ENCODE measurements around the gene USP48. TPM values are rescaled to one million over a fixed set of nuclear protein-coding genes. Genes with fewer than 3 reads are reported as not detected.

The USP48 gene
- total RNA-seq, 1 donor from 2014 or later = 39.1 TPM

DNA sequence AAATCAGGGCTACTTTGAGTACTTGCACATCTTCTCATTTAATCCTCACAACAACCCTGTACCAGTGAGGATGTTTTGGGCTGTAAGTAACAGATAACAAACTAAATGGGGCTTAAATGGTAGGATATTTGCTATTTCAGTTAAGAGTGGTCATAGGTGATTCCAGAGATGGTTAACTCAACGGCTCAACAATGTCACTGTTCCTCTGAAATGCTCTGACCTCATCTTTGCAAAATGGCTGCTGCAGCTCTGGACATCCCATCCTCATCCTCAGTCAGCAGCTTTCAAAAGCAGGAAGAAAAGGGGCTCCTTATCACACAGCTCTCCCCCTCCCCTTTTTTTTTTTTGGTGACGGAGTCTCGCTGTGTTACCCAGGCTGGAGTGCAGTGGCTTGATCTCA, 30.6 kb upstream of the USP48 start:
- H3K27ac ChIP-seq (replicated peaks) = no peak overlapping the region
- H3K36me3 ChIP-seq = no peaks in the 10 kb centered on the region
- TF ChIP-seq, protein P1, sequence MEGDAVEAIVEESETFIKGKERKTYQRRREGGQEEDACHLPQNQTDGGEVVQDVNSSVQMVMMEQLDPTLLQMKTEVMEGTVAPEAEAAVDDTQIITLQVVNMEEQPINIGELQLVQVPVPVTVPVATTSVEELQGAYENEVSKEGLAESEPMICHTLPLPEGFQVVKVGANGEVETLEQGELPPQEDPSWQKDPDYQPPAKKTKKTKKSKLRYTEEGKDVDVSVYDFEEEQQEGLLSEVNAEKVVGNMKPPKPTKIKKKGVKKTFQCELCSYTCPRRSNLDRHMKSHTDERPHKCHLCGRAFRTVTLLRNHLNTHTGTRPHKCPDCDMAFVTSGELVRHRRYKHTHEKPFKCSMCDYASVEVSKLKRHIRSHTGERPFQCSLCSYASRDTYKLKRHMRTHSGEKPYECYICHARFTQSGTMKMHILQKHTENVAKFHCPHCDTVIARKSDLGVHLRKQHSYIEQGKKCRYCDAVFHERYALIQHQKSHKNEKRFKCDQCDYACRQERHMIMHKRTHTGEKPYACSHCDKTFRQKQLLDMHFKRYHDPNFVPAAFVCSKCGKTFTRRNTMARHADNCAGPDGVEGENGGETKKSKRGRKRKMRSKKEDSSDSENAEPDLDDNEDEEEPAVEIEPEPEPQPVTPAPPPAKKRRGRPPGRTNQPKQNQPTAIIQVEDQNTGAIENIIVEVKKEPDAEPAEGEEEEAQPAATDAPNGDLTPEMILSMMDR (IDR thresholded peaks at IDR 0.05; ENCODE audit: borderline replicate concordance) = no peak
- no peaks in the 10 kb centered on the region for H3K9me3 ChIP-seq (replicated peaks)
- no peak for DNase-seq
- H3K4me1 ChIP-seq = peaks cover 12% of the 10 kb centered on the region
- H3K4me3 ChIP-seq = no peak overlapping the region
- peaks cover 4% of the 10 kb centered on the region for H3K27me3 ChIP-seq (ENCODE audit: low read depth)
- intact Hi-C loops (cut with micrococcal nuclease) = no loop called here

DNA sequence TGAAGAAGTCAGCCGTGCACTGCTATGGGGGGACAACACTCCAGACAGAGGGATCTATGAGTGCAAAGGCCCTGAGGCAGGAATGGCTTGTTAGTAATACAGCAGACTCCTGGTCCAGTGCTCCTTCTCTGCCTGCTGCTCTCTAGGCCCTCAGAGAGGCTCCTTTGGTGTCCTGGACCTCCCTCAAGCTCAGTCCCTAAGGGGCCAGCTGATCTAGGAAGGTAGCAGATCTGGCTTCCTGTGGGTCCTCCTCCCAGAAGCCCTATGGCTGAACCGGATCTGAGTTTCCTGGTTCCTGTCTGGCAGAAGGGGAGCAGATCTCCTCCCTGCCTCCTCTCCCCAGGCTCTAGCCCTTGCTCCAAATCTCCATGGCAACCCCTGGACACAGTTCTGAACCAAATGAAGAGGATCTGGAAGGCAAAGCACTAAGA, 28.9 kb upstream of the USP48 start, which contains the start of gene LDLRAD2:
LDLRAD2 (plus strand) TSS at position 391 of the 431 bp plus-strand sequence. CDS start 187 bp downstream, outside the sequence.
- Histone ChIP-seq H3K27me3 (ENCODE audit: low read depth) (peaks cover 4% of the 10 kb centered on the region), H3K4me3 (no peak within 1 kb of the TSS), H3K36me3 (no peaks in the 10 kb centered on the region), H3K9me3 (replicated peaks) (no peaks in the 10 kb centered on the region), H3K27ac (replicated peaks) (no peak within 1 kb of the TSS), H3K4me1 (peaks cover 8% of the 10 kb centered on the region)
- TF ChIP-seq, protein P1 (IDR thresholded peaks at IDR 0.05; ENCODE audit: borderline replicate concordance) = no peak
- no peak for DNase-seq
- intact Hi-C loops (cut with micrococcal nuclease) = no loop called here

DNA sequence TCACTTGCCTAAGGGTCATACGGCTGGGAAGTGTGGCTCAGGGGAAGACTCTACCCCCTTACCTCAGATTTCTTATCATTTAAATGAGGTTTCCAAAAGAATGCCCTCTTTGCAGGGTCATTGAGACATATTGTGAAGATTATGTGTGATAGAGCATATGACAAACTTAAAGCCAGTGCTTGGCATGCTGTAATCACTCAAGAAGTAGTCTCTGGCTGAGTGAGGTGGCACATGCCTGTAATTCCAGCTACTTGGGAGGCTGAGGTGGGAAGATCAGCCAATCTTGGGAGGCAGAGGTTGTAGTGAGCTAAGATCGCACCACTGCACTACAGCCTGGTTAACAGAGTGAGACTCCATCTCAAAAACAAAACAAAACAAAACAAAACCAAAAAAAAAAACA, 21.6 kb upstream of the USP48 start:
- Histone ChIP-seq H3K4me1 (no peaks in the 10 kb centered on the region), H3K27me3 (ENCODE audit: low read depth) (no peaks in the 10 kb centered on the region), H3K27ac (replicated peaks) (no peak overlapping the region), H3K9me3 (replicated peaks) (no peaks in the 10 kb centered on the region), H3K4me3 (no peak overlapping the region), H3K36me3 (no peaks in the 10 kb centered on the region)
- intact Hi-C loops (cut with micrococcal nuclease) = no loop called here
- TF ChIP-seq, protein P1 (IDR thresholded peaks at IDR 0.05; ENCODE audit: borderline replicate concordance) = no peak
- DNase-seq = no peak

DNA sequence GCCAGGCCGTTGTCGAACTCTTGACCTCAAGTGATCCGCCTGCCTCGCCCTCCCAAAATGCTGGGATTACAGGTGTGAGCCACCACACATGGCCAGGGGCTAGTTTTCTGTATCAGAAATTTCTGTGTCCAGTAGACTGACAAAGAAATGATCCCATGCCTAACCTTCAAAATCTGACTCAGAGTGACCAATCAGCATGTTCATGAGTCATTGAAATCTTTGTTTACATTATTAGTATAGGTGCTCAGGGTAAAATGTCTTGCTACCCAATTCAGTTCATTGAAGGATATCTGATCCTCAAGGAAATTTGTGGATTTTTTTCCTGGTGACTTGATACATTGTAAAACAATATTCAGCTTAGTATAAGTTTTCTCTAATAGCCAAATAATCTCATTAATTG, 18.2 kb upstream of the USP48 start:
- Histone ChIP-seq H3K9me3 (replicated peaks) (no peaks in the 10 kb centered on the region), H3K4me3 (no peak overlapping the region), H3K4me1 (no peaks in the 10 kb centered on the region), H3K27me3 (ENCODE audit: low read depth) (no peaks in the 10 kb centered on the region), H3K36me3 (no peaks in the 10 kb centered on the region), H3K27ac (replicated peaks) (no peak overlapping the region)
- TF ChIP-seq, protein P1 (IDR thresholded peaks at IDR 0.05; ENCODE audit: borderline replicate concordance) = no peak
- intact Hi-C loops (cut with micrococcal nuclease) = no loop called here
- no peak for DNase-seq

DNA sequence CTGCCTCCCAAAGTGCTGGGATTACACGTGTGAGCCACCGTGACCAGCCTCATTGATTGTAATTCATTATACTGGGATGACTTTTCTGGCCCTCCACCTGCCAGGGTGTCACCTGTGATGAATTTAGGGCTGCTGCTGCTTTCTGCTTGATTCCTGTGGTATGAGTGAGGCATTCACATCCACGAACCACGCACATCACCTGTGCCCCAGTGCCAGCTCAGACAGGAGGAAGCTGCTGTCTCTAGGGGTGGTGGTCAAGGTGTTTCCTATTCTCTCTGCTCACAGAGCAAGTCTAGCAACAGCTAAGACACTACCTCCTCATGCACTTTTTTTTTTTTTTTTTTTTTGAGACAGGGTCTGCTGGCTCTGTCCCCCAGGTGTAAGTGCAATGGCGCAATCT, 16.8 kb upstream of the USP48 start:
- no peak for DNase-seq
- Histone ChIP-seq H3K27ac (replicated peaks) (no peak overlapping the region), H3K36me3 (no peaks in the 10 kb centered on the region), H3K4me3 (no peak overlapping the region), H3K9me3 (replicated peaks) (peaks cover 8% of the 10 kb centered on the region), H3K27me3 (ENCODE audit: low read depth) (no peaks in the 10 kb centered on the region), H3K4me1 (no peaks in the 10 kb centered on the region)
- TF ChIP-seq, protein P1 (IDR thresholded peaks at IDR 0.05; ENCODE audit: borderline replicate concordance) = no peak
- intact Hi-C loops (cut with micrococcal nuclease) = no loop called here

Data from left ventricle myocardium inferior (tissue), 1 donor.